ENCODE data around the gene SLC17A7.

SLC17A7 gene

DNA sequence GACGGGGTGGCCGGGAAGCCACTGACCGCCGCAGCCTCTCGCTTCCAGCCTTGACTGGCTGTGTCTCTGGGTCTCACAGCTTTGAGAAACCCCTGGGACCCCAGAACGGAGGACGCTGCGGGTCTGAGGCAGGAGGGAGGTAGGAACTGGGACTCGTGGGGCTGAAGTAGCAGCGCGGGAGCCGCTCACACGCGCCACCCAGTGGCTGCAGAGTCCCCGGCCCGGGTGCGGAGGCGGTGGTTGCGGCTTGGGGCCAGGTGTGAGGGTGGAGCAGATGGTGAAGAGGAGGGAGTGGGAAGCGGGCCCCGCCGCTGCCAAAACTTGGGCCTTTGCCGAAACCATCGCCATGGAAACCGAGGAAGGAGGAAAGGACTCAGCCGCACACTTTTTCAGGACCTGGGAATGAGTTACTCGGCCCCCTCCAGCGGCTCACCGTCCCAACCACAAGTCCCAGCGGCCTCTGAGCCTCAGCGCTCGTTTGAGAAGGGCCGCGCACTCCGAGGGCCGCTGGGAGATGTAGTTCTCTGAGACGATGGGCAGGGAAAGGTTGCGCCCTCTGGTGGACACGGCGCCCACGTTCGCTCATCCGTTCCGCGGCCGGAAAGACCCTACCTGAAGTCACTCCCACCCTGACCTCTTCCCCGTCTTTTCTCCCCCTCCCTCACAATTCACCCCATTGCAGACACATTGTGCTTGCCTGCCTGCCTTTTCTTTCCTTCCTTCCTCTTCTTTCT, 2.2 kb upstream of the SLC17A7 start:
- peak; percentile 82 to 89 (median 88) for DNase-seq

DNA sequence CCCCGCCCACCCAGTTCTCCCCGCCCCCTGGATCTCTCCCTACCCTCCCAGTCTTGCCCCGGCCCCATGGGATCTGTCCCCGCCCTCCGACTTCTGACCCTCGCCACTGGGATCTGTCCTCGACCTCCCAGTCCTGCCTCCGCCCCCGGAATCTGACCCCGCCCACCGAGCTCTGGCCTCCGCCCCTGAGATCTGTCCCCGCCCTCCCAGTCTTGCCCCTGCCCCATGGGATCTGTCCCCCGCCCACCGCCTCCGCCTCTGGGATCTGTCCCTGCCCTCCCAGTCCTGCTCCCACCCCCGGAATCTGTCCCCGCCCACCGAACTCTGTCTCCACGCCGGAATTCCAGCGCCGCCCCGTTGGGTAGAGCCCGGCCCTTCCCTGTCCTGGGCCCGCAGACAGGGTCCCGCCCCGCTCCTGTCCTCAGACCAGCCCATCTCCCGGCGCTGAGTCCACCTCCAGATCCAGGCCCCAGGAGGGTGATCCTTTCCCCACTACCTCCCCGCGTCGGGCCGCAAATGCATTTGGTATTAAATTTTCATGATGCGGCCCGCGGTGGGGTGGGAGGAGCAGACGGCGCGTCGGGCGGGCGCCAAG, 1.5 kb upstream of the SLC17A7 start:
- peak in 2 of 4 experiments; percentile 25 to 39 for DNase-seq

DNA sequence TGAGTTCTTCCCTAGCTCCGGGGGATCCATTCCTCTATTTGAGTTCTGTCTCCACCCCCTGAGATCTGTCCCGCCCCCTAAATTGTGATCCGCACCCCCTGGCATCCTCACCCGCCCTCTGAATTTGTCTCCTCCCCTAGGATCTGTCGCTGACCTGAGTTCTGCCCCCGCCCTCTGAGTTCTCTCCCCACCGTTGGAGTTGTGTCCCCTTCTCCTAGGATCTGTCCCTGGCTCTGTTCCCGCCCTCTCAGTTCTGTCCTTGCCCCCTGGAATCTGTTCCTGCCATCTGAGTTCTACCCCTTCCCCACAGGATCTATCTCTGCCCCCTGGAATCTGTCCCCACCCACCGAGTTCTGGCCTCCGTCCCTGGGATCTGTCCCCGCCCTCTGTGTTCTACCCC, 1.0 kb upstream of the SLC17A7 start:
- DNase-seq: no peak

DNA sequence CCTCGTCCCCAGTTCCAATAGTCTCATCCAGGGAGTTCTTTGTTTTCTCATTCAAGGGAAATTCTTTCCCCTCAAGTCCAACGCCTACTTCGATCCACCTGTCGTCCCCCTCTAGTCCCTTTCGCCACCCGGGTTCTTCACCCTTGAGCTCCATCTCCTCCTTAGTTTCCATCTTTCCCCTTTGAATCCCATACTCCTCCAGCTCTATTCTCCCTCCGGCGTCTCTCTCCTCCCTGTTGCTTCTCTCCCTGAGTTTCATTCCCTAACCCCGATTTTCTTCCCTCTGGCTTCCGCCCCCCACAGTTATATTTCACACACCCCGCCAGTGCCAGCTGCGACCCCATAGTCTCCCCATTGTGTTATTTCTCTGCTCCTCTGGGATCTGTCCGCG, 628 bp upstream of the SLC17A7 start:
- DNase-seq: no peak

DNA sequence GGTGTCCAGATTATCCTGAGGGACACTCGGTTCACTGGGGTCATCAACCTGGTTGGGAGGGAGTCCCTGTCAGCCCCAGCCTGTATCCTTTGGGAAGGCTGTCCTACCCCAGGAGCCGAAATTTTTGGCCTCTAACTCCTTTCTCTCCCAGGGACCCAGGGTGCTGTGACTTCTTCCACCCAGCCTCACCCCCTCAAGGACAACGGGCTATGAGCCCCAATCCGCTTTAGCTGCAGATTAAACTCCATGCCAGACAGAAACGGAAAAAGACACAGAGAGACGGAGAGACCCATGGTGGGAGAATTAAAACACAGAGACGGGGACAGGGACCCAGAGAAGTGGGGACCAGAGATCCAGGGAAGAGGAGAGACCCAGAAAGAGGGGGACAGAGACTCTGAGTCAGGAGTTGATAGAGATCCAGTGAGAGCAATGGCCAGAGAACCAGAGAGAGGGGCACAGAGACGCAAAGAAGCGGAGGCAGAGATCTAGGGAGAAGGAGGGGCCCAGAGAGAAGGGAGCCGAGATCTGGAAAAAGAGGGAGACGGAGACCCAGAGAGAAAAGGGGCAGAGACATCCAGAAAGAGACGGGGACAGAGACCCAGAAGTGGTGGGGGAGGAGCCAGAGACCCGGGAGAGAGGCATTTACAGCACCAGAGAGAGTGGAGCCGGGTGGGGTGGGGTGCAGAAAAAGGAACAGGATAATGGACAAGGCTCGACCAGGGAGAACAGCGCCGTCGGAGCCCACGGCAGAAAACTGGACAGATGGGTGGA, 703 bp downstream of the SLC17A7 start:
- no peak for DNase-seq

DNA sequence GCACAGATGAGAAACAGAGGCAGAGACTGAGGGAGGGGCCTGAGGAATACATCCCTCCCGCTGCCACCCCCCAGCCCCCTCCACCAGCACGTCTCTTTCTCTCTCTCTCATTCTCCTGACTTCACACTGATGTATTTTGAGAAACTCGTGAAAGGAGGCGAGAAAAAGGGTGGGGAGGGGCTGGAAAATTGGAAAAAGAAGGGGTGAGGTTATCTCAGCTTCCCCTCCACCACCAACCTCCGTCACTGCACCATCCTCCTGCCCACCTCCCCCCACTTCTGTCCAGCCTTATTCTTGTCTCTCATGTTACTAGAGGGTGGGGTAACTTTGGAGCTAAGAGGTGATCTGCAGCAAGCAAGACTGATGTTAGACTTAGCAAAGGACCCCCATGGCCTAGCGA, 1.5 kb downstream of the SLC17A7 start:
- DNase-seq: no peak

DNA sequence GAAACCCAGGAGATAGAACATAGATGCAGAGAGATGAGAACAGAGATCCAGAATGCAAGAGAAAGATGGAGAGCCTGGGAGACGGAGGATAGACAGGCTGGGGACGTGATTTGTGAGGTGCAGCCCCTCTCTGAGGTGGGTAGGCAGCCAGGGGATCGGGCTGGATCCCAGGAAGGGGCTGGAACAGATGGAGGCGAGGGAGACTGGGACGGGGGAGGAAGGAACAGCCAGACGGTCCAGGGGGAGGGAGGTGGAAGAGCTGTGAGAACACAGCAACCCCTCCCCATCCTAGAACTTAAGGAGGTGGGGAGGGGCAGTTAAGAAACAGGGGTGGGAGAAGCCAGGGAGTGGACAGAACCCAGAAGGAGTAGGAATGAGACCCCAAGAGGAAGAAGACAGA, 3.1 kb downstream of the SLC17A7 start:
- no peak for DNase-seq

DNA sequence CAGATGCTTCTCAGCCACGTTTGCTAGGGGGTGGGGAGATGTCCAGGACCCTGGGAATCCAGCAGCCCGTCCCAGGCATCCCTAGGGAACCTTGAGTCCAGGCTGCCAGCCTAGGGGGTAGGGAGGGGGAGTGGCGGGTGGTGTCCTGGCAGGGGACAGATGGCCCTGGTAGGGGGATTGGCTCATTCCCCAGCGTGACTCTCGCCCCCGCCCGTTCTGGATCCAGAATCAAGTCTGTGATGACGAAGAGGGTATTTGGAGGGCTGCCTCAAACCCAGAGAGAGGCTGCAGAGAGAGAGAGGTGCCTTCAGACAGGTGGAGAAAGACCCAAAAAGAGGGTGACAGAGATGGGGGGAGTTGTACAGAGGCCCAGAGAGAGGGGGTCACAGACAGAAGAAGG, 4.1 kb downstream of the SLC17A7 start:
- DNase-seq: no peak

DNA sequence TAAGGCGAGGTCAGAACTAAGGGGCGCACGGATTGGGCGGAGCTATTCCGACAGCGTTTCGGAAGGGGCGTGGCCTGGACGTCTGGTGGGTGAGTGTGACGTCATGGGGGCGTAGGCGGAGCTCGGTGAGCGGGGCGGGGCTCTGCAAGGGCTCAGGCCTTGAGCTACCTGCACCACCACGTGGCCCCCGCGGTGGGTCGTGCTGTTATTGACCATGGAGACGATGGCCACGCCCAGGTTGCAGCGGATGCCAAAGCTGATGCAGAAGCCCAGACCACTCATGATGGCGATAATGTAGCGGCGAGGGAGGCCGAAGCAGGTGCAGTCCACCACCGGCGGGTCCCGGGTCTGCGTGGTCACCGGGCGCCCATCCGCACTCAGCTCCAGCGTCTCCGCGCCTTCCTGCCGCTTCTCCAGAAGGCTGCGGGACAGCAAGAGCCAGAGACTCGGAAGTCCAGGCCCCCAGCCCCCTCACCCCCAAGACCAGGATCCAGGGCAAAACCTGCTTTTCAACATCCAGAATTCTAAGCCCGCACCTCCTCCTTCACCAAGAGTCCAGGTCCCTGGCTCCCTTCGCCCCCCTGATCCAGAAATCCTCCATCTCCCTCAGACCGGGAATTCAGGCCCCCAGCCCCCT, 4.8 kb downstream of the SLC17A7 start:
- peak in 3 of 4 experiments; percentile 7 to 15 (median 11) for DNase-seq

DNA sequence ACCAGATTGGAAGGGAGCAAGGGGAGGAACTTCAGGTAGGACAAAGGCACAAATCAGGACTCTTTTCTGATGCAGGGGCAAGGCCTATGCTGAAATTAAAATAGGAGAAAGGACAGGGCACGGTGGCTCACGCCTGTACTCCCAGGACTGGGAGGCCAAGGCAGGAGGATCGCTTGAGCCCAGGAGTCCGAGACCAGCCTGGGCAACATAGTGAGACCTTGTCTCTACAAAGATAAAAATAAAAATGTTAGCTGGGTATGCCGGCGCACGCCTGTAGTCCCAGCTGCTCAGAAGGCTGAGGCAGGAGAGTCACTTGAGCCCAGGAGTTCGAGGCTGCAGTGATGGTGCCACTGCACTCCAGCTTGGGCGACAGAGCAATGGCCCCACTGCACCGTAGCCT, 5.7 kb downstream of the SLC17A7 start:
- DNase-seq: no peak

DNA sequence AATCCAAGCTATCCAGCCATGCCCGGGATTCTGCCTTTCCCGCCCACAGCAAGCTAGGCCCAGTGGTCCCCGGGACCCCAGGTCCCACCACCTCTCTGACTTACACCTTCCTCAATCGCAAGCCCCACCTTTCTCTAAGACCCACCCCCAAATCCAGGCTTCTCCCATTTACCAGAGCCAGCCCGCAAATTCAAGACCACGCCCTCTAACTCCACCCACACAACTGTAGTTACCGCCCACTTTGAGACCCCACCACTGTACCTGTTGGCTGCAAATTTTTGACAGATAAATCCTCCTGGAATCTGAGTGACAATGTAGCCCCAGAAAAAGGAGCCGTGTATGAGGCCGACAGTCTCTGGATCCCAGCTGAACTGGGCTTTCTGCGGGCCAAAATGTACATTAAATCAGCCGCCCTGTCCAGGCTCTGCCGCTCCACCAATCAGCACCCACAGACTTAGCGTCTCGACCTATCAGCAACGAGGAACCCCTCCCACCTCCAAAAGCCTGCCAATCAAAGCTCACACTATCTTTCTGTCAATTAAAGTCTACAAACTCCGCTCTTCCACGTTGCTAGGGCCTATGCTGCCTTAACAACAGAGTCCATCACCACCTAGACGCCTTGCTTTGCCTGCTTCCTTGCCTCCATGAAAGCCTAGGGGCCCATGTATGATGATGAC, 6.3 kb downstream of the SLC17A7 start:
- no peak for DNase-seq

DNA sequence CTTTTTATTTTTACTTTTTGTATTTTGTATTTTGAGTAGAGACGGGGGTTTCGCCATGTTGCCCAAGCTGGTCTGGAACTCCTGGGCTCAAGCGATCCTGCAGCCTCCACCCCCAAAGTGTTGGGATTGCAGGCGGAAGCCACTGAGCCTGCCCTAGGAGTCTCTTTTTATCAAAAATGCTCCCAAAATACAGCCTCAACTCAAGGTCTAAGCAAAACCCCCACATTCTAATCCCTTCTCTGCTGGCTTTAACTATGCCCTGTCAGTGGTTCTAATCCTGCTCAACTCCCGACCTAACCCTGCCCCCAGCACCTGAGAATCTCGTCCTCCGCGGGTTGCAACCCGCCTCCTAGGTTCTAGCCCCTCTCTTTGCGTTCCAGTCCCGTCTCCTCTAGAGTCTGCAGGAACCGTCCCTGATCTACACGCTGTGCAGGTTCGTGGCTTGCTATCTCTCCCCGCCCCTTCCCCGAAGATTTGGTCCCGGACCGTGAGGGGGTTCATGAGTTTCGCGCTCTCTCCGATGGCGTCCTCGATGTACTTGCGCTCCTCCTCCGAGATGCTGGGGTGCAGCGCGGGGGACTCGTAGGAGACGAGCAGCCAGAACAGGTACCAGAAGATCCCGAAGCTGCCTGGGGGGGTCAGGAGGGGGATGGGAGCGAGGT, 8.0 kb downstream of the SLC17A7 start:
- no peak for DNase-seq

DNA sequence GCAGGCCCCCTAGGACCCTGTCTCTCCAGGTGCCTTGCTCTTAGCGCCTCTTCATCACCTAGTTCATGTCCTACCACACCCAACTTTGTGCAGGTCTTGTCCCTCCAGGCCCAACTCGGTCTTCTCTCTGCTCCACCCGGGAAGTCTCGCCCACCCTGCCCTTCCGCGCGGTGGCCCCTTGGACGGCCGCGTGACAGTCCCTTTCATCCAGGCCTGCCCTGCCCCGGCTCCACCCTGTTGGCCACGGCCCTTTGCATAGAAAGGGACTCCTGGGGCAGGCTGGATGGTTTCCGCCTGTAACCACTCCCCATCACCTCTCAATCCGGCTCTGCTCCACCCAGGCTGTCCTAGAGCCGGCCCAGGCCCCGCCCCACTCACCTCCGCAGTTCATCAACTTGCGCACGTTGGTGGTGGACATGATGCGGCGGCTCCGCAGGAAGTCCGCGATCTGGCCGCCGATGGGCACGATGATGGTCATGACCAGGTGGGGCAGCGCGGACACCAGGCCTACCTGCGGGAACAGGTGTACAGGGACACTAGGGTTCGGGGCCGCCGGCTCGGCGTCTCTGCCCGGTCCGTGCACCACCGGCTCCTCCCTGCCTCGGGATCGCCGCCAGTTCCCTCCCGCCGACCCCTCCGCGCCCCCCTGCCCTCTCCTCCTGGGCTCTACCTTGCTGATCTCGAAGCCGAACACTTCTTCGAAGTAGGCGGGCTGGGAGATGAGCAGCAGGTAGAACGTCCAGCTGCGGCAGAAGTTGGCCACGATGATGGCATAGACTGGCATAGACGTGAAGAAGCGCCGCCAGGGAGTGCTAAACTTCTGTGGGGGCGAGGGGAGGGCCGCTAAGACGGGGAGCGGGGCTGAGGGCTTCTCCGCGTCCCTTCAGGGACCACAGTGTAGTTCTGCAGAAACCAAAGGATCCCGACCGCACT, 8.9 kb downstream of the SLC17A7 start:
- DNase-seq: no peak

DNA sequence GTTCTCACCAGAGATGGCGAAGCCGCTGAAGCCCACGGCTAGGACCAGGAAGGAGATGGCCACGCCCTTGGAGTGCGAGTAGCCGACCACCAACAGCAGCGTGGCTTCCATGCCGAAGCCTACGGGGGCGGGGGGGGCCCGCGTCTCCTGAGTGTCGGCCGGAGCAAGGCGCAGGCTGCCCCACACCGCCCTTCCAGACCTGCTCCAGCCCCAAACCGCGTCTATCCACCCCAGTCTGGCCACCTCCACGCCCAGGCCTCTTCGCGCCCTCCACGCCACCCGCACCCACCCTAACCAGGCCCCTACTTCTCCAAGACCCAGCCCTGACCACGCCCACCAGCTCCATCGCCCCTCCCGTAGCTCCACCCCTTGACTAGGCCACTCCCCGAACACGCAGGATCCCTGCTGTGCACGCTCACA, 10.0 kb downstream of the SLC17A7 start:
- no peak for DNase-seq

DNA sequence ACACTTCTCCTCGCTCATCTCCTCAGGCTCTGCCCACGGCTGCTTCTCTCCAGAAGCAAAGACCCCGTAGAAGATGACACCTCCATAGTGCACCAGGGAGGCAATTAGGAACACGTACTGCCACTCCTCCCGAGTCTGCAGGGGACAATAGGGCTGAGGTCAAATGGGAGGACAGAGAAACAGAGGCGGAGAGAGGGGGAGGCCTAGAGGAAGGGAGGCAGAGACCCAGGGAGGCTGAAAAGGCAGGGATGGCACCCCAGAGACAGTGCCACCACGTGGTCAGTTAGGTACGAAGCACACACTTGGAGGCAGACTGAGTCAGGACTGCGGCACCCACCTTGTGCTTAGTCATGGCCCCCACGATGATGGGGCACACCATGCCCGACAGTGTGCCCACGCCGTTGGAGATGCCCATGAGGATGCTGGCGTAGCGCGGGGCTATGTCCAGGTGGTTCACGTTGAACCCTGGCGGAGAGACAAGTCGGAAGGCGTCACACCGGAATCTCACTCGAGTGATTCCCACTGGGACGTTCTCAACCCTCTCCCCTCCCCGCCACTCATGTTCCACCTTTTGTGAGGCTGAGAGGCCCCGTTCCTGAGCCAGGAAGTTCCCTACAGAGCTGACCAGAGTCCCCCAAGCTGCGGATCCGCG, 10.5 kb downstream of the SLC17A7 start:
- DNase-seq: no peak

DNA sequence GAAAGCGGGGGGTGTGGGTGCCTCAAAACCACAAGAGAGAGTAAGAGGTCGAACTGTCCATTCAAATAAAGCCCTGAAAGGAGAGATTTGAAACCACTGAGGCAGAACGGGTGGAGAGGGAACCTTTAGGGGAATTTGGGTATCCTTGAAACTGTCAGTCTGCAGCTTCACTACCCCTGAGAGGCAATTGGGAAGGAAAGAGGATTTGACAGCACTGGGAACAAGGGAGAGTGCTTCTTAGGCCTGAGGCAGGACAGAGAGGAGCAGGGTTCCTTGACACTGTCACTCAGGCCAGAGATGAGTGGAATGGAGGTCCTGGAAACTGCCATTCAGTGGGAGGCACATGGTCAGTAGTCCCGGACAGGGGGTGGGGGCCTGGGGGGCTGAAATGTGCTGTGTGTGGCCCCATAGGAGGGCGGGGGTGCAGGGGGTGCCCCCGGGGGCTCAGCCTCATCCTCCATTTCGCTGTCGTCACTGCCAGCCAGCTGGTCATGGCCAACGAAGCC, 11.1 kb downstream of the SLC17A7 start:
- no peak for DNase-seq

DNA sequence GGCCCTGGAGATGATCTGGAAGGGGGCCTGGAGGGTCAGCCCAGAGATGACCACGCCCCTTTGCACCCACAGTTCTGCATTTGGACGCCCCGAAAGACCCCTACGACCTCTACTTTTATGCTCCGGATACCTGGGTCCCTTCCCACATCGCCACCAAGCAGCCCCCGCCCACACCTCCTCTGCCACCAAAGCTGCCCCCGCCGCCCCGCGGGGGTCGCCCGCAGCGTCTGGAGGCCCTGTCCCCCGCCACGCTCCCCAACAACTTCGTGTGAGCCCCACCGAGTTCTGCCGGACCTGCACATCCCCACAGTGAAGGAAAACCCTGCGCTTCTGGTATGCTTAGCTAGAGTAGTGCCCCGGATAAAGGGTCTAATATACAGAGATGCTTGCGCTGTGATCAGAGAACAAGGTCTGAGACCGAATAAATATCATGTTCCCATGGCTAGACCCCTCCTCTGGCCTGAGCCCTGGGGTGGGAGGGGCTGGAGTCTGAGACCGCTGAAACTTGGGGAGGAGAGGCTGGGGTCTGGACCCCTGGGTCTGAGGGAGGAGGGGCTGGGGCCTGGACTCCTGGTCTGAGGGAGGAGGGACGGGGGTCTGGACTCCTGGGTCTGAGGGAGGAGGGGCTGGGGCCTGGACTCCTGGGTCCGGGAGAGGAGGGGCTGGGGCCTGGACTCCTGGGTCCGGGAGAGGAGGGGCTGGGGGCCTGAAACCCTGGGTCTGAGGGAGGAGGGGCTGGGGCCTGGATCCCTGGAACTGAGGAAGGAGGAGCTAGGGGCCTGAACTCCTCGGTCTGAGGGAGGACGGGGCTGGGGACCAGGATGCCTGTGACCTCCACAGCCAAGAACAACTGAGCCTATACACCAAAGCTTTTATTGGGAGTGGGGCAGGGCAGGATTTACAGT, 12.5 kb downstream of the SLC17A7 start:
- DNase-seq: no peak

DNA sequence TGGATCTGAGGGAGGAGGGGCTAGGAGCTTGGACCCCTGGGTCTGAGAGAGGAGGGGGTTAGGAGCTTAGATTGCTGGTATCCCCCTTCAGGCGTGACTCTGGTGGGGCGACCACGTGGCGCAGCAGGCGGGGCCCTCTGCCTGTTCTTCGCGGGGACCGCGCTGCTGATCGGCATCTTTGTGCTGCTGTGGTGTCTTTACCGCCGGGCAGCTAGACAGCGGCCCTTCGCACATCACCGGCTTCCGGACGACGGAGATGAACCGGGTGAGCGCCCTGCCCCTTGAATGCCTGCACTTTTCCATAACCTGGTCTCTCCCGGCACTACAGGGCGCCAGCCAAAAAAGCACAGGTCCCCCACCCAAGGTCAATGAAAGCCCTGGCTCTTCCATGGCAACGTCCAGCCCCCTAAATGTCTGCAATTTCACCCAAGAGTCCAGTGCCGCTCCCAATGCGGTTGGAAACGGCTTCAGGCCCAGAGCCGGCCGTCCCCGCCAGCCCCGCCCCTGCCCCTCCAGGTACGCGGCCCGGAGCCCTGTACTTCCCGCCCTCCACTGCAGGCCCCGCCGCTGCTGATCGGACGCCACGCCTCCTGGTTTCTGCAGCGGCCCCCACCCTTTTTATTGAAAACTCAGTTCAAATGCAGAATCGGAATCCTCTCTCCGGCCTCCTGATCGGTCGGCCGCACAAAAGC, 13.3 kb downstream of the SLC17A7 start:
- peak in 1 of 4 experiments; percentile 23 for DNase-seq

DNA sequence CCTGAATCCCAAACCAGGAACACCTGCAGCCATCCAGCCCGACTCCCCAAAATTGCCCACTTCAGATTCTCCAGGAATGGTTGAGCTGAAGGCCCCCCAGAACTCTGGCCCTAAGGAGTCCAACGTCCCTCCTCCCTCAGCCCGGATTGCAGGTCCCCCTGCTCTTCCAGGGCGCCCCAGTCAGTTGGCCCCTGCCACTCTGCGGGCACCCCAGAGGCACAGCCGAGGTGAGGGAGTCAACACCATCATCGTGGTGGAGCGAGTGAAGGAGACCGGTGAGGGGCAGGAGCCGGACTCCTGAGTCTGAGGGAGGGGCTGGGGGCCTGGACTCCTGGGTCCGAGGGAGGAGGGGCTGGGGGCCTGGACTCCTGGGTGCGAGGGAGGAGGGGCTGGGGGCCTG, 14.0 kb downstream of the SLC17A7 start:
- DNase-seq: no peak
